ENCODE results near the gene DGKH.

DGKH gene

DNA sequence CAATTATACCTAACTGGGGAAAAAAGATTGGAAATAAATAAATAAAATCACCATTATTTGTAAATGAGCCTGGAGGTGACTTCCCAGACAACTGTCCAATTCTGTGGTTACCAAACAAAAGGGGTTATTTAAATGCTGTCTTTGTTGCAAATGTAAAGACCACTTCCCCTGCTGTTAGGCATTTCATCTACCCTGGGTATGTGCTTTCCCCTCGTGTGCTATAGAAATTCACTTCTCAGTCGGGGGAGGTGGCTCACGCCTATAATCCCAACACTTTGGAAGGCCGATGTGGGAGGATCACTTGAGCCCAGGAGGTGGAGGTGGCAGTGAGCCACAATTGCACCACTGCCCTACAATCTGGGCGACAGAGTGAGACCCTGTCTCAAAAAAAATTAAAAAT, 121.6 kb downstream of the DGKH start:
- H3K36me3 ChIP-seq (ENCODE audit: control insufficient read depth in 1 of 2, insufficient read depth in 2 of 2, low read length in 2 of 2), result peaks cover 8 to 16% of the 10 kb centered on the region in 2 donors
- H3K4me1 ChIP-seq (ENCODE audit: control insufficient read depth in 1 of 2, insufficient read depth in 2 of 2, low read length in 2 of 2), result no peaks in the 10 kb centered on the region
- no peak overlapping the region for H3K4me3 ChIP-seq (ENCODE audit: low read depth in 1 of 2, low read length in 2 of 2)
- no peaks in the 10 kb centered on the region for H3K27me3 ChIP-seq (ENCODE audit: low read depth, low read length)
- no peaks in the 10 kb centered on the region for H3K9me3 ChIP-seq (ENCODE audit: control insufficient read depth in 1 of 2, low read length in 2 of 2)
- no peak overlapping the region for H3K27ac ChIP-seq (ENCODE audit: low read length)

DNA sequence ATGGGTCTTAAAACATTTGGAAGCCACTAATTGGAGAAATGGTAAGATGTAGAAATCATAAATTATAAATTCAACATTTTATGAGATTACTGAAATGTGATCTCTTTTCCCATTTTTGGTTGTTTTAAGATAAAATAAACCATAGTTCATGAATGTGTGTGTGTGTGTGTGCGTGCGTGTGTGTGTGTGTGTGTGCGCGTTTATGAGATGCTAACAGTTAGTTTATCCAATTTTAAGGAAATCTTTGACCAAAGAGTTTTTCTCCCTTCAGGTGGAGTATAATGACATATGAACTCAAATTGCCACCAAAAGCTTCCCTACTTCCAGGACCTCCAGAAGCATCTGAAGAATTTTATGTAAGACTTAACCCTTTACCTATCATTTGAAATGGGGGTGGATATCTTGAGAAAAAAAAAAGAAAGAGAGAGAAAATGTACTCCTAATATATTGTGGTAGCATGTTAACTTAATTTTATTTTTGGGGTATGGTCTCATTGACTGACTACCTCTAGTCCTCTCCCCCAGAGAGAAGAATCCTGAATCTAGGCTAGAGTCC, 125.4 kb downstream of the DGKH start:
- no peak overlapping the region for H3K27ac ChIP-seq (ENCODE audit: low read length)
- no peak overlapping the region for H3K4me3 ChIP-seq (ENCODE audit: low read depth in 1 of 2, low read length in 2 of 2)
- no peaks in the 10 kb centered on the region for H3K9me3 ChIP-seq (ENCODE audit: control insufficient read depth in 1 of 2, low read length in 2 of 2)
- H3K27me3 ChIP-seq (ENCODE audit: low read depth, low read length), result no peaks in the 10 kb centered on the region
- H3K36me3 ChIP-seq (ENCODE audit: control insufficient read depth in 1 of 2, insufficient read depth in 2 of 2, low read length in 2 of 2), result peaks cover 0 to 8% of the 10 kb centered on the region in 2 donors
- H3K4me1 ChIP-seq (ENCODE audit: control insufficient read depth in 1 of 2, insufficient read depth in 2 of 2, low read length in 2 of 2), result no peaks in the 10 kb centered on the region

DNA sequence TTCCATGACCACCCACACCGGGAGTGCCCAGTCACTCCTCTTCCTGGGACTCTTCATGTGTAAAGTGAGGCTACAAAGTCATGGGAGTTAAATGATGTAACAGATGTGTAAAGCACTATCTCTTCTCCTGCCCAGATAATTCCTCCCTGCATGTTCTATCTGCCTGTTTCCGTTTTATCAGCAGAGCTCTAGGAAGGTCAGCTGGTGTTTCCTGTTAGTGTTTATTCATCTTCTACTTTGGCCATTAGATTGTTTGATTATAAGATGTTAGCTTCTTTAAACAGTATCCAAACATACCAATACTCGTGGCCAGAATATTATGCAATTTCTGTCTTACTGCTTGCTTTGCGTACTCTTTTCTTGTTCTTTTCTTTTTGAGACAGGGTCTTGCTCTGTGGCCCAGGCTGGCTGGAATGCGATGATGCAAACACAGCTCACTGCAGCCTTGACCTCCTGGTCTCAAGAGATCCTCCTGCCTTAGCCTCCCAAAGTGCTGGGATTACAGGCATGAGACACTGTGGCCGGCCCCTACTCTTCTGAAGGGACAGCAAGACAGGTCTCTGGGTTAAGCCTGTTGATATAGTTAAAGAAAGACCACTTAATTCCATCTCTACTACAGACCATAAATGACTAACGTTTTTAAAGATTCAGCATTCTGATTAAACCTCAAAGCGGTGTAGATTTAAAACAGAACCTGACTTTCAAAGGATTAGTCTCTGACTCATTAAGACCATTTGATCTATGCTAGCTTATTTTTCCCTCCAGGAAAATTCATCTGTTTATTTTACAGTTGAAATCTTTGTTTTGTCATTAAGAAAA, 126.1 kb downstream of the DGKH start:
- H3K36me3 ChIP-seq (ENCODE audit: control insufficient read depth in 1 of 2, insufficient read depth in 2 of 2, low read length in 2 of 2), result peaks cover 0 to 8% of the 10 kb centered on the region in 2 donors
- H3K27me3 ChIP-seq (ENCODE audit: low read depth, low read length), result no peaks in the 10 kb centered on the region
- no peaks in the 10 kb centered on the region for H3K9me3 ChIP-seq (ENCODE audit: control insufficient read depth in 1 of 2, low read length in 2 of 2)
- no peaks in the 10 kb centered on the region for H3K4me1 ChIP-seq (ENCODE audit: control insufficient read depth in 1 of 2, insufficient read depth in 2 of 2, low read length in 2 of 2)
- no peak overlapping the region for H3K27ac ChIP-seq (ENCODE audit: low read length)
- no peak overlapping the region for H3K4me3 ChIP-seq (ENCODE audit: low read depth in 1 of 2, low read length in 2 of 2)

DNA sequence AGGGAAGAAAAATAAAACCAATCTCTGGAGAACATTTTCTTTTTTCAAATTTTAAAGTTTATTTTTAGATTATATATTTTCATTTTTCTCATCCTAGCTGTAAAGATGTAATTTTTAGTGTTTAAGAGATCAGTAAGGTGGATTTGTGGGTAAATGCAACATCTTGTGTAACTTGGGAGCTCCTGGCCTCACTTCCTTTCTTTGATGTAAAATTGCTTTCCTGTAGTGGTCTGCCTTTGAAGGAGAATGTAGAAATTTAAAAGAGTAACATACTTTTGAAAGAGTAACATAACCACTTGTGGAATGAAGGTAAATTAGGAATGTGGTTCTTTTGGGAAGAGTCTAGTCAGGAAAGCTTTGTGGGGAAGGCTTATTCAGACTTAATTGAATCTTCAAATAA, 127.8 kb downstream of the DGKH start:
- H3K27ac ChIP-seq (ENCODE audit: low read length), result no peak overlapping the region
- H3K9me3 ChIP-seq (ENCODE audit: control insufficient read depth in 1 of 2, low read length in 2 of 2), result no peaks in the 10 kb centered on the region
- no peak overlapping the region for H3K4me3 ChIP-seq (ENCODE audit: low read depth in 1 of 2, low read length in 2 of 2)
- H3K4me1 ChIP-seq (ENCODE audit: control insufficient read depth in 1 of 2, insufficient read depth in 2 of 2, low read length in 2 of 2), result no peaks in the 10 kb centered on the region
- H3K27me3 ChIP-seq (ENCODE audit: low read depth, low read length), result no peaks in the 10 kb centered on the region
- H3K36me3 ChIP-seq (ENCODE audit: control insufficient read depth in 1 of 2, insufficient read depth in 2 of 2, low read length in 2 of 2), result peaks cover 0 to 8% of the 10 kb centered on the region in 2 donors

DNA sequence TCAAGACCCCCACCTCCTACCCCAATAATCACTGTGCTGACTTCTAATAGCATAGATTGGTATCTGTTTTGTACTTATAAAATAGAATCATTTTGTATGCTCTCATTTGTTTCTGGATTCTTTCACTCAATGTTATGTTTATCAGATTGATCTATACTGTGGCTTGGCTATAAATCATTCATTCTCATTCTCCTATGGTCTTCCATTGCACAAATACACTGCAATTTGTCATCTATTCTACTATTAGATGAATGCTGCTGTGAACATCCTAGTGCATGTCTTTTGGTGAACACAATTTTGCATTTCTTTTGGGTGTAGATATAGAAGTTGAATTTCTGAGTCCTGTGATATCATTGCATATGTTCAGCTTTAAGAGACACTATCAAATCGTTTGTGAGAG, 128.7 kb downstream of the DGKH start:
- Histone ChIP-seq H3K27ac (ENCODE audit: low read length) (no peak overlapping the region), H3K4me1 (ENCODE audit: control insufficient read depth in 1 of 2, insufficient read depth in 2 of 2, low read length in 2 of 2) (no peaks in the 10 kb centered on the region), H3K4me3 (ENCODE audit: low read depth in 1 of 2, low read length in 2 of 2) (no peak overlapping the region), H3K9me3 (ENCODE audit: control insufficient read depth in 1 of 2, low read length in 2 of 2) (no peaks in the 10 kb centered on the region), H3K36me3 (ENCODE audit: control insufficient read depth in 1 of 2, insufficient read depth in 2 of 2, low read length in 2 of 2) (peaks cover 0 to 8% of the 10 kb centered on the region in 2 donors), H3K27me3 (ENCODE audit: low read depth, low read length) (no peaks in the 10 kb centered on the region)

DNA sequence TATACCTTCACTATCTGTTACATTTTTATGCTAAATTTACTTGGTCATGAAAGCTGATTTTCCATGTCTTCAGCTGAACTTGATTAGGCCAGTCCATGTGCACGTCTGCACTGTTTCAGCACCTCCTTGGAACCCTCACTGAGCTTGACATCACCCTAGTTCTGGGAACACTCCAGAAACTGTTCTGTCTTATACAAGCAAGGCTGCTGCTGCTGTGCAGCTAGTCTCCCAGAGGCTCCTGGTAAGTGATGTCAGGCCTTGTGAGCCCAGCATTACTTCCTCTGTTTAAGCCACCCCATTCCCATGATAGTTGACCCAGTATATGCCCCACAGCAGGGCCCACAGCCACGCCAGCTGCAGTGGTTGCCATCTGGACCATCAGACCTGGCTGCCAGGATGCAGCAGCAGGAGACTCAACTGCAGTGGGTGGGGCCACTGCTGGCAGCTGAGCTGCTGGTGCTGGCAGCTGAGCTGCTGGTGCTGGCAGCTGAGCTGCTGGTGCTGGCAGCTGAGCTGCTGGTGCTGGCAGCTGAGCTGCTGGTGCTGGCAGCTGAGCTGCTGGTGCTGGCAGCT, 133.0 kb downstream of the DGKH start:
- Histone ChIP-seq H3K36me3 (ENCODE audit: control insufficient read depth in 1 of 2, insufficient read depth in 2 of 2, low read length in 2 of 2) (no peaks in the 10 kb centered on the region), H3K4me1 (ENCODE audit: control insufficient read depth in 1 of 2, insufficient read depth in 2 of 2, low read length in 2 of 2) (no peaks in the 10 kb centered on the region), H3K27me3 (ENCODE audit: low read depth, low read length) (no peaks in the 10 kb centered on the region), H3K4me3 (ENCODE audit: low read depth in 1 of 2, low read length in 2 of 2) (no peak overlapping the region), H3K9me3 (ENCODE audit: control insufficient read depth in 1 of 2, low read length in 2 of 2) (no peaks in the 10 kb centered on the region), H3K27ac (ENCODE audit: low read length) (no peak overlapping the region)

DNA sequence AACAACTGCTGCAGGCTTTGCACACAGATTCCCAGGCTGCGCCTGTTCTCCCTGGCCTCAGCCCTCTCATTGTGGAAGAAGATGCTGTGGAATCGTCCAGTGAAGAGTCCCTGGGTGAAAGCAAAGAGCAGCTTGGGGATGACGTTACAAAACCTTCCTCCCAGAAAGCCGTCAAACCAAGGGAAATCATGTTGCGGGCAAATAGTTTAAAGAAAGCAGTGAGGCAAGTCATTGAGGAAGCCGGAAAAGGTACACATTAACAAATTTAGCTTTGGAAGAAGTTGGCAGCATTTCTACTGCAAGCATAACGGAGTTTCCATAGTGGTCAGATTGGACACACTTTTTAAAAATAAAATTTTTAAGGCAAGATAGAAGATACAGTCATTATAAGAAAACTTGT, 140.6 kb downstream of the DGKH start:
- Histone ChIP-seq H3K4me1 (ENCODE audit: control insufficient read depth in 1 of 2, insufficient read depth in 2 of 2, low read length in 2 of 2) (no peaks in the 10 kb centered on the region), H3K9me3 (ENCODE audit: control insufficient read depth in 1 of 2, low read length in 2 of 2) (no peaks in the 10 kb centered on the region), H3K27ac (ENCODE audit: low read length) (no peak overlapping the region), H3K27me3 (ENCODE audit: low read depth, low read length) (no peaks in the 10 kb centered on the region), H3K4me3 (ENCODE audit: low read depth in 1 of 2, low read length in 2 of 2) (no peak overlapping the region), H3K36me3 (ENCODE audit: control insufficient read depth in 1 of 2, insufficient read depth in 2 of 2, low read length in 2 of 2) (peaks cover 8 to 25% of the 10 kb centered on the region in 2 donors)

DNA sequence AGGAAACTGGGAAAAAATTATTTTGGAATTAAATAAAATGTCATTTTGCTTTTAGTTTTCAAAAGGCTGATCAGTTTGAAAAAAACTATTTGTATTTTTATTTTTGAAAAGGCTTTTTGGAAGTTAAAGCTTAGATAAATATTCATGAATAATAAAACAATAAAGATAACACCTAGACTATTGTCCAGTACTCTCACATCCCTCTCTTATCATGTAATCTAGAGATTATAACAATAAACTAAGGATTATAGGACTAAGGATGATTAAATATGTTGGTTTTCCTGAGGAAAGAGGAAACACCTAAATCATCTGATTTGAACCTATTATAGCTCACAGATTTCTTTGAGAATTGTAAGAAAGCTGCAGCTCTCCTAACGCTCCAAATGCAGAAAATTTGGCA, 142.1 kb downstream of the DGKH start:
- Histone ChIP-seq H3K36me3 (ENCODE audit: control insufficient read depth in 1 of 2, insufficient read depth in 2 of 2, low read length in 2 of 2) (peaks cover 8 to 32% of the 10 kb centered on the region in 2 donors), H3K9me3 (ENCODE audit: control insufficient read depth in 1 of 2, low read length in 2 of 2) (no peaks in the 10 kb centered on the region), H3K4me1 (ENCODE audit: control insufficient read depth in 1 of 2, insufficient read depth in 2 of 2, low read length in 2 of 2) (no peaks in the 10 kb centered on the region), H3K27me3 (ENCODE audit: low read depth, low read length) (no peaks in the 10 kb centered on the region), H3K27ac (ENCODE audit: low read length) (no peak overlapping the region), H3K4me3 (ENCODE audit: low read depth in 1 of 2, low read length in 2 of 2) (no peak overlapping the region)

DNA sequence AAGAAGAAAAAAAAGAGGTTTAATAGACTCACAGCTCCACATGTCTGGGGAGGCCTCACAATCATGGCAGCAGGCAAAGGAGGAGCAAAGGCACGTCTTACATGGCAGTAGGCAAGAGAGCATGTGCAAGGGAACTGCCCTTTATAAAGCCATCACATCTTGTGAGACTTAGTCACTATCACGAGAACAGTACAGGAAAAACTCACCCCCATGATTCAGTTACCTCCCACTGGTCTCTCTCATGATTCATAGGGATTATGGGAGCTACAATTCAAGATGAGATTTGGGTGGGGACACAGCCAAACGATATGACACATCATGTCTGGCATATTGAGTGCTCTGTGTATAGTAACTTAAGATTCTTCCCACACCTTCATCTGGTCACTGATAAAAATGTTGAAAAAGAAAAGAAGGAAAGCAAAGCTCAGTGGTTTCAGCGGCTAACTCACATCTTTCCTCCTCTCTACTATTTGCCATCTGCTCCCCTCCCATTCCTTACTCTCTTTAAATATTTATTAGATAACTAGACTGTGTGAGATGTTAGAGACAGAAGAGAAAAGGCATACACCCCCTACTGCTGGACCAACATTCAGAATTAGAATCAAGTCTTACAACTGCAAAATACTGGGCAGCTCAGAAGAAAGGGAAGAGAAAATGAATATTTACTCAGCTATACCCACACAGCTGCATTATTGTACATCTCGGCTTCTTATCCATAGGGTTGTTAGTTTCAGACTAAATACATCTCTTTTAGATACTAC, 163.4 kb downstream of the DGKH start:
- Histone ChIP-seq H3K36me3 (ENCODE audit: control insufficient read depth in 1 of 2, insufficient read depth in 2 of 2, low read length in 2 of 2) (peaks cover 13% of the 10 kb centered on the region in 2 donors), H3K27ac (ENCODE audit: low read length) (no peak overlapping the region), H3K9me3 (ENCODE audit: control insufficient read depth in 1 of 2, low read length in 2 of 2) (no peaks in the 10 kb centered on the region), H3K27me3 (ENCODE audit: low read depth, low read length) (no peaks in the 10 kb centered on the region), H3K4me1 (ENCODE audit: control insufficient read depth in 1 of 2, insufficient read depth in 2 of 2, low read length in 2 of 2) (no peaks in the 10 kb centered on the region), H3K4me3 (ENCODE audit: low read depth in 1 of 2, low read length in 2 of 2) (no peak overlapping the region)

DNA sequence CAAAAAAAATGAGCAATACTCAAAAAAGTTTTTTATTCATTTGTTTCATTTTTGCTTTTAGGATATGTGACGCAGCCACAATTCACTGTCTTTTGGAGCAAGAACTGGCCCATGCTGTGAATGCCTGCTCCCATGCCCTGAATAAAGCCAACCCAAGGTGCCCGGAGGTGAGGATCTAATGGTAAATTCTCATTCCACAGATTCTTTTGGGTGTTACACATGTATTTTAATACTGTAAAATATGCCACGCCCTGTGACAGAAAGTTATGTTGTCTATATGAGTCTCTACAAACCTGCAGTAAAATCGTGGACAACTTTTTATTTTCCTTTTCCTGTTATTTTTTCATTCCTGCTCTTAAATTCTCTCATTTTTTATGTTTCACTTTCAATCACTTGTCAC, 166.0 kb downstream of the DGKH start:
- no peak overlapping the region for H3K4me3 ChIP-seq (ENCODE audit: low read depth in 1 of 2, low read length in 2 of 2)
- no peak overlapping the region for H3K27ac ChIP-seq (ENCODE audit: low read length)
- H3K4me1 ChIP-seq (ENCODE audit: control insufficient read depth in 1 of 2, insufficient read depth in 2 of 2, low read length in 2 of 2), result no peaks in the 10 kb centered on the region
- H3K27me3 ChIP-seq (ENCODE audit: low read depth, low read length), result no peaks in the 10 kb centered on the region
- no peaks in the 10 kb centered on the region for H3K9me3 ChIP-seq (ENCODE audit: control insufficient read depth in 1 of 2, low read length in 2 of 2)
- peaks cover 12 to 13% of the 10 kb centered on the region in 2 donors for H3K36me3 ChIP-seq (ENCODE audit: control insufficient read depth in 1 of 2, insufficient read depth in 2 of 2, low read length in 2 of 2)
